Activated CD4-positive, alpha-beta T cell treated with anti-CD3 and anti-CD28 coated beads, Interleukin-2, amount 50 U/mL, for 1 hour (primary cell): ENCODE results near the gene ACOD1.
"Not testable (repeated sequence)": the region's sequence is repeated elsewhere in the genome, so short reads cannot be mapped to it uniquely, and the experiment has no call there.

Experiments used
- DNase-seq: peaks from one replicate; pipeline ENCODE4 v3.0.0-alpha.2; 2020

The ACOD1 gene

GRCh38 chr13:76954538-76954937 lies 6.2 kb downstream of the ACOD1 start:
- DNase-seq = no peak

- no peak for DNase-seq
Observed at GRCh38 chr13:76955193-76955592, 6.9 kb downstream of the ACOD1 start.

DNA sequence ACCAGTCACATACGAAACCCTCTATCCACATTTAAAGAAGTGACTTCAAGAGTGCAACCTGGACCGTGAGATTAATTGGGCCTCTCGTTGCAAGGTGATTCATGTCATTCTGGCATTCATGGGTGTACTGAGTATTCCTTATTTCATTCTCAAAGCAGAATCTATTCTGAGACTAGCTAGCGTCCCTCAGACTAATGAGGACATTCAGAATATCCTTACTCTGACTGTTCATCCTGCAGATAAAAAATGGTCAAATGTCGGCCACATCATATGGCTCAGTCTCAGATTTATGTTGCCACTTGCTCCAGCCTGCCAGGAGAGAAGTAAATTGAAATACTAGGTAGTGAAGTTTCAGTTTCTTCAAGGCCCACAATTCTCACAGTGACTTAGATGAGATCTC lies 7.3 kb downstream of the ACOD1 start:
- DNase-seq = no peak

DNA sequence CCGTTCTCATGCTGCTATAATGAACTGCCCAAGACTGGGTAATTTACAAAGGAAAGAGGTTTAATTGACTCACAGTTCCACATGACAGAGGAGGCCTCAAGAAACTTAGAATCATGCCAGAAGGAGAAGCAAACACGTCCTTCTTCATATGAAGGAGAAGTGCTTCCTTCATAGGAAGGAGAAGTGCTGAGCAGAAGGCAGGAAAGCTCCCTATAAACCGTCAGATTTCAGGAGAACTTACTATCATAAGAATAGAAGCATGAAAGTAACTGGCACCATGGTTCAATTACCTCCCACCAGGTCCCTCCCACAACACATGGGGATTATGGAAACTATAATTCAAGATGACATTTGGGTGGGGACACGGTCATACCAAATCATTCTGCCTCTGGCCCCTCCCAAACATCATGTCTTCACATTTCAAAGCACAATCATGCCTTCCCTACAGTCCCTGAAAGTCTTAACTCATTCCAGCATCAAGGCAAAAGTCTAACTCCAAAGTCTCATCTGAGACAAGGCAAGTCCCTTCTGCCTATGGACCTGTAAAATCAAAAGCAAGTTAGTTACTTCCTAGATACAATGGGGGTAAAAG lies 10.6 kb downstream of the ACOD1 start:
- no peak for DNase-seq

DNA sequence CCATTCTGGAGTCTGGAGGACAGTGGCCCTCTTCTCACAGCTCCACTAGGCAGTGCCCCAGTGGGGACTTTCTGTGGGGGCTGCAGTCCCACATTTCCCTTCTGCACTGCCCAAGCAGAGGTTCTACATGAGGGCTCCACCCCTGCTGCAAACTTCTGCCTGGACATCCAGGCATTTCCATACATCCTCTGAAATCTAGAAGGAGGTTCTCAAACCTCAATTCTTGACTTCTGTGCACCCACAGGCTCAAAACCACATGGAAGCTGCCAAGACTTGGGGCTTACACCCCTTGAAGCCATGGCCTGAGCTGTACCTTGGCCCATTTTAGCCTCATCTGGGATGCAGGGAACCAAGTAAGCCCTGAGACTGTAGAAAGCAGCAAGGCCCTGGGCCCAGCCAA lies 11.4 kb downstream of the ACOD1 start:
- not testable (repeated sequence) for DNase-seq

- DNase-seq = no peak
Observed at GRCh38 chr13:76965759-76966421, 17.6 kb downstream of the ACOD1 start.

GRCh38 chr13:76967031-76967430 lies 18.7 kb downstream of the ACOD1 start:
- DNase-seq = no peak

DNA sequence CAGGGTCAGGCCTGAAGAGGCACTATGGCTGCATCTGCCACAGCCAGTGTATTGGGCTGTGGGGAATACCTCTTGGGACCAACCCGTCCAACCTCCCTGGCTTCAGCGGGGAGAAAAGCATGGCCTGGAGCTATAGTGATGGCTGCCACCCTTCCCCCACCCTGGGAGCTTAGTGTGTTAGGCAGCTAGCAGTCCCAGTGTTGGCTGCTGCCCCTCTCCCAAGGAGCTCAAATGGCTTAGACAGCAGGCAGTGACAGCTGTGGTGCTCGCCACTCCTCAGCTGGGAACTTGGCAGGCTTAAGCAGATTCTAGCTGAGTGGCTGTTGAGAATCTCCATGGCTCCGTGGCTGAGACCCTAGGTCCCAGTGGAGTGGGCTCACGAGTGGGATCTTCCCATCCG lies 19.7 kb downstream of the ACOD1 start:
- no peak for DNase-seq

- no peak for DNase-seq
Observed at GRCh38 chr13:76969488-76970365, 21.4 kb downstream of the ACOD1 start.

GRCh38 chr13:76971215-76971614 lies 22.9 kb downstream of the ACOD1 start:
- DNase-seq = no peak

DNA sequence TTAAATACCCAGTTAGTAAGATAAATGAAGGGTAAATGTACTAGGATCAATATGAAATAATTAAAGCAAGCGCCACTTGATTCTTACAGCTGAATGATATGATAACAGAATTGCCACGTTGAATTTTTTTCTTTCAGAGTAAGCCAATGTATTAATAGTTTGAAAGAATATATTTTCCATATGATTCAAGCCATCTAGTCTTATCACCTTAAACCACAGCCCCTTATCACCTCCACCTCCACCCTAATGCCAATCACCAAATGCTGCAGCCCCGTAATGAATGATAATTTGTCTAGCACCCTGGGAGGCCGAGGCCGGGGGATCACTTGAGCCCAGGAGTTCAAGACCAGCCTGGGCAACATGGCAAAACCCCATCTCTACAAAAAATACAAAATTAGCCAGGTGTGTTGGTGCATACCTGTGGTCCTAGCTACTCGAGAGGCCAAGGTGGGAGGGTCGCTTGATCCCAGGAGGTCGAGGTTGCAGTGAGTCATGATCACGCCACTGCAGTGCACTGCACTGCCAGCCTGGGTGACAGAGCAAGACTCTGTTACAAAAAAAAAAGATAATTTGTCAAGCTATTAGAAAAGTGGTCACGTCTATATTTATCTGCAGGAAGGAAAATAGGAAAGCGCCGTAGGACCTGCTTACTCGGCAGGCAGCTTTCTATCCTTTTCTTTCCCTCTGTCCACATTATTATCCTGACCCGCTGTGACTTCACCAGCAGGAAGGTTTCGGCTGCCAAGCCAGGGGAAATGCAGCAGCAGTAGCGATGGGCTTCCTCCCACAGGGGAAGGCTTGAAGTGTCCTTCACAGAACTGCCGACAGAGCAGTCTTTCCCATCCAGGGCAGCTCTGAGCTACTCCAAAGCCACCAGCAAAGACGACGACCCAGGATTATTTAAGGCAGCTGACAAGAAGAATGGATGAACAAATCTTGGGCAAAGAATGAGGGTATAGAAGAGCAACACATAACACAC lies 23.8 kb downstream of the ACOD1 start:
- DNase-seq = no peak

DNA sequence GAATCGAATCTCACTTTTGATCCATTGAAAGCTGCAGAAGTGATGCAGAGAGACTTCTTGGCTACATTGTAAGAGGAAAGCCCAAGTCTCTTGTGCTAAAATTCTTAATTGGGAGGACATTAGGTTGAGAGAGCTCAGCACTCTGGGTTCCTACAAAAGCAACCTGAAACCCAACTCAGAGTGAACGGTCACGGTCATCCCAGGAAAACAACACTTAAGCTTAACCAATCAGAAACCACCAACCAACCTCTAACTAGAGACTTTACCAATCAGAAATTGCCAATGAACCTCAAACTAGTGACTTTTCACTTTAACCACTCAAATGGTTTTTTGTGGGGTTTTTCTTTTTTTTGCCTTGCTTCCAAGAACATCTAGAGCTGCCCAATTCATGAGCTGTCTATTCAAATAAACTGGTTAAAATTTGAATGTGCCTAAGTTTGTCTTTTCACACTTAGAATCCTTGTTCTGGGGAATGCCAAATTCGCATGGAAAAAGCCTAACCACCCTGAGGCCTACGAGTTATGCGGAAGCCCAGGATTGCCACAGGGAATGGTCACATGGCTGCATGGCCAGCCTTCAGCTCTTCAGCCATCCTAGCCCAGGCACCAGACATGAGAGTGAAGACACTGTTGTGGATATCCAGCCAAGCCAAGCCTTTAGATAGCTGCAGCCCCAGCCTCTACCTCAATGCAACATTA lies 25.8 kb downstream of the ACOD1 start:
- no peak for DNase-seq

- no peak for DNase-seq
Observed at GRCh38 chr13:76974618-76974975, 26.3 kb downstream of the ACOD1 start.

- DNase-seq = no peak
Observed at GRCh38 chr13:76975863-76976262, 27.6 kb downstream of the ACOD1 start.

GRCh38 chr13:76976490-76976889 lies 28.2 kb downstream of the ACOD1 start:
- DNase-seq = no peak

- DNase-seq = no peak
Observed at GRCh38 chr13:76976929-76977328, 28.6 kb downstream of the ACOD1 start.

- peak; percentile 85 for DNase-seq
Observed at GRCh38 chr13:76980075-76980718, 31.9 kb downstream of the ACOD1 start.

DNA sequence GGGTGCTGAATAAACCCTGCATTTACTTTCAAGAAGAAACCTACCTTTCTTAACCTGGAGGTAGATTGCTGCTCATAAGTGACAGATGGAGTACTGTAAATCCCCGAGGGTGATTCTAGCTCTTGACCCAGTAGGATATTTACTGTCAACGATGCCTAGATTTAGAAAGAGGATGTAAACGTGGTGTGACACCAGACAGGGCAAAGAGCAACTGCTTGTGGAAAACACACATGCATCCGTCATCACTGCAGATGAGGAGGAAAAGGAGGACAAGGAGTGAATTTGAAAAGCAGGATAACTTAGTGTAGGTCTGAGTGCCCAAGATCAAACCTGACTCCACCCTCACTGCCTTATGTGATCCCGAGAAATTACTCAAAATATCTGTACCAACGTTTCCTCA lies 33.8 kb downstream of the ACOD1 start:
- DNase-seq = no peak

- DNase-seq = no peak
Observed at GRCh38 chr13:76983676-76984075, 35.4 kb downstream of the ACOD1 start.

DNA sequence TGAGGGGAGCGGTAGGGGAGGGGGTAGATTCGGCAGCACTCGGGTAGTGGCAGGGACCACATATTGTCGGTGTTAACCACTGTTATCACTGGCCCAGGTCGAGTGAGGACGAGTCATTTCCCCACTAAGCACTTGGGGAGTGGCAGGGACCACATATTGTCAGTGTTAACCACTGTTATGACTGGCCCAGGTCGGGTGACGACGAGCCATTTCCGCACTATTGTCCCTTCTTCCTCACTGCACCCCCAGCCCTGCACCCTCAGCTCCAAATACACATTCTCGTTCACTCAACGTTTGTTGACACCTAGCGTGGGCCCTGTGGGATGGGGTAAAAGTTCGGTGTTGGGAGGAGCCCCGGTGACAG lies 43.1 kb downstream of the ACOD1 start:
- DNase-seq = peak; percentile 65

GRCh38 chr13:76991796-76992547 lies 43.7 kb downstream of the ACOD1 start, which contains the start of gene CLN5:
TSS of gene CLN5 (plus strand) at chr13:76992081. CDS start at chr13:76992099, 18 bp downstream.
- DNase-seq = peak; percentile 94
